Right atrium auricular region (tissue), 2 donors: ENCODE measurements around the gene NTRK1. TPM values are rescaled to one million over a fixed set of nuclear protein-coding genes. Genes with fewer than 3 reads are reported as not detected.

Source experiments
- DNase-seq: peaks from one replicate; pipeline ENCODE4 v3.0.0-alpha.2; 2019; ENCODE audit warnings: low spot score
- H3K27ac ChIP-seq, 2 donors: fragments of 200-600 bp; sonication (generic); 1 replicate in 1 of 2; 2 replicates in 1 of 2; pipeline ENCODE4 v1.5.1; 2016 to 2019
- H3K27me3 ChIP-seq, 2 donors: fragments of 200-600 bp; sonication (generic); one replicate each; pipeline versions ENCODE4 v1.5.1 to v1.6.0; 2017 to 2019
- H3K36me3 ChIP-seq: fragments of 200-600 bp; sonication (generic); one replicate; pipeline ENCODE4 v1.5.1; 2016
- H3K4me1 ChIP-seq, 2 donors: fragments of 200-600 bp; sonication (generic); one replicate each; pipeline versions ENCODE4 v1.5.1 to v1.6.0; 2017 to 2019
- H3K4me3 ChIP-seq, 2 donors: fragments of 200-600 bp; sonication (generic); 1 replicate in 1 of 2; 2 replicates in 1 of 2; pipeline ENCODE4 v1.5.1; 2017 to 2019; ENCODE audit warnings: mild to moderate bottlenecking in 1 of 2, moderate library complexity in 1 of 2
- H3K9me3 ChIP-seq, 2 donors: fragments of 200-600 bp; sonication (generic); one replicate each; pipeline ENCODE4 v1.5.1; 2019
- CTCF ChIP-seq, 2 donors: fragments of 200-600 bp; sonication (generic); IDR thresholded peaks; one replicate each; pipeline ENCODE4 v1.5.1; 2019; ENCODE audit warnings: antibody characterized with exemption in 2 of 2
- total RNA-seq, 2 donors: library from RNA; depleted of rRNA; stranded (reverse); fragments of >200 nt; gene quantifications; one replicate each; pipeline ENCODE4 v1.1.0, GENCODE V29; 2016

Gene NTRK1
- total RNA-seq, 2 donors from 2014 or later, result 0.43 to 1.7 TPM

DNA sequence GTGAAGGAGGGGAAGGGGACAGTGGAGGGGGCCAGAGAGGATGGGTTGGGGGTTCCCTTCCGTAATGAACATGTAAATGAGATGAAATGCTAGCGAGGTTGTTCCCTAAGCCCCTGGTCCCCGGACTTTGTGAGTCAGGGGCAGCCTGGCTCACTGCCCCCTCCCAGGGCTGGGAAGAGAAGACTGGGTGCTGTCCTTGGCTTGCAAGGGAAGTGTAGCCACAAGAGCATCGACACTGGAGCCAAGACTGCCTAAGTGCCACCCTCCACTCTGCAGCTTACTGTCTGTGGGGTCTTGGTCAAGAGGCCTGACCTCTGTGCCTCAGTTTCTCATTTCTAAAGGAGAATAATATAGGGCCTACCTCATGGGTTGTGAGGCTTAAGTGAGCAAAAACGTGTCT is 33.3 kb downstream of the NTRK1 start:
- DNase-seq, result no peak
- Histone ChIP-seq H3K27ac (peak overlapping the region; percentile 85 to 90), H3K4me3 (peak overlapping the region; percentile 51 to 59), H3K27me3 (no peaks in the 10 kb centered on the region), H3K9me3 (no peaks in the 10 kb centered on the region), H3K4me1 (peaks cover 0 to 63% of the 10 kb centered on the region in 2 donors), H3K36me3 (no peaks in the 10 kb centered on the region)
- TF ChIP-seq CTCF (IDR thresholded peaks at IDR 0.05), result no peak

DNA sequence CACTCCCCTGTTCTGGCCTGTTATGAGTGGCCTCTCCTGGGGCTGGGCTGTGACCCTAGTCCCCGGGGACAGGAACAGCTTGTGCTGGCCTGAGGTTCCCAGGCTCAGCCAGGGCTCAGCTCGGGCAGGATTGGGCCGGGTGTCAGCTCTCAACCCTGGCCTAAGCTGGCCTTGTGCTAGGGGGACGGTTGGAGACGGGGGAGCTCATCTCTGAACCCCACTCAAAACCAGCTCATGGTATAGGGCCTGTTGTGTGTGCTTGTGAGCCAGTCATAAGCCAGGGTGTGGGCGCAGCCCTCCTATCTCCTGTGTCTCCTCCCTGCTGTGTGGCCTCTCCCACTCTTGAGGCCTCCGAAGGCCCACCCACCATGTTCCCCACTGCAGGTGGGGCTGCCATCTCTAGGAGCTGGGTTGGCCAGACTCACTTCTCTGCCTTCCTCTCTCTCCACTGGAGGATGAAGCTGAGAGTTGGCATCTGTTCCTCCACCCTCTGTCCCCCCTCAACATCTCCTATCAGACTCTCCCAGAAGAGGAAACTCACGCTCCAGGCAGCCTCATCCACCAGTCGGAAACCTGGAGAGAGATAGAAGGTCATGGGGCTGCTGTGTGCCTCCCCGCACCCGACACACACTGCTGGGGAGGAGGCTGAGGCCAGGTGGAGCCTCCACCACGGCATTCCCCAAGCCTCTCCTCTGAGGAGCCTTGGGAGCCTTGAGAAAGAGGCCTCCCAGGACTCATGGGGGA is 34.2 kb downstream of the NTRK1 start:
- Histone ChIP-seq H3K27me3 (no peaks in the 10 kb centered on the region), H3K9me3 (no peaks in the 10 kb centered on the region), H3K27ac (peak overlapping the region; percentile 85 to 90), H3K4me3 (peak overlapping the region; percentile 51 to 59), H3K4me1 (peaks cover 0 to 72% of the 10 kb centered on the region in 2 donors), H3K36me3 (no peaks in the 10 kb centered on the region)
- TF ChIP-seq CTCF (IDR thresholded peaks at IDR 0.05), result no peak
- peak; percentile 66 for DNase-seq

DNA sequence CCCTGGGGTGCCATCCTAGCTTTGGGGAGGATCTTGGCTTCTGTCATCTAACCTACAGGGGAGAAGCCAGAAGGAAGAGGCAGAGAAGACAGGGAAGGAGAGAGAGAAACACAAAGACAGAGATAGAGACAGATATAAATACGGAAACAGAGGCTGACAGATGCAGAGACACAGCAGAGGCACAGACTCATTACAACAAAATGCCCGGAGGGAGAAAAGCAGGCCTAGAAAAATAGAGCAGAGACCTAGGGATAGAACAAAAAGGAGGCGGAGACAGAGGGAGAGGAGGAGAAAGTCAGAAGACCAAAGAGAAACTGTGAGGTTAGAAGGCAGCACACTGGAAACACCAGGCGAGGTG is 34.8 kb downstream of the NTRK1 start:
- no peaks in the 10 kb centered on the region for H3K9me3 ChIP-seq
- no peaks in the 10 kb centered on the region for H3K27me3 ChIP-seq
- peaks cover 0 to 77% of the 10 kb centered on the region in 2 donors for H3K4me1 ChIP-seq
- no peak for DNase-seq
- TF ChIP-seq CTCF (IDR thresholded peaks at IDR 0.05), result no peak
- H3K36me3 ChIP-seq, result no peaks in the 10 kb centered on the region
- peak overlapping the region; percentile 85 to 90 for H3K27ac ChIP-seq
- H3K4me3 ChIP-seq, result peak overlapping the region in 1 of 2 donors; percentile 59

DNA sequence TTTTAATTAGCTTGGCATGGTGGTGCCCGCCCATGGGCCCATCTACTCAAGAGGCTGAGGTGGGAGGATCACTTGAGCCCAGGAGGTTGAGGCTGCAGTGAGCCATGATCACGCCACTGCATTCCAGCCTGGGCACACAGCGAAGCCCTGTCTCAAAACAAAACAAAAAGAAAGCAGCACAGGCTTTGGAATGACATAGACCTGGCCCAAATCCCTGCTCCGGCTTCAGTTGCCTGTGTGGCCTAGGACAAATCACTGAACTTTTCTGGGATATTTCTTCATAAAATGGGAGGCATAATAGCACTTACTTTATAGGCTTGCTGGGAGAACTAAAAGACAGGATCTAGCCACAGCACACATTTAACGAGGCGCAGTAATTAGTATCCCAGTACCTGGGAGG is 35.3 kb downstream of the NTRK1 start:
- Histone ChIP-seq H3K9me3 (no peaks in the 10 kb centered on the region), H3K4me3 (peak overlapping the region in 1 of 2 donors; percentile 4), H3K4me1 (peaks cover 0 to 82% of the 10 kb centered on the region in 2 donors), H3K36me3 (no peaks in the 10 kb centered on the region), H3K27ac (peak overlapping the region; percentile 85 to 90), H3K27me3 (no peaks in the 10 kb centered on the region)
- TF ChIP-seq CTCF (IDR thresholded peaks at IDR 0.05), result no peak
- no peak for DNase-seq

GRCh38 chr1:156896490-156897033 is 35.9 kb downstream of the NTRK1 start:
- no peaks in the 10 kb centered on the region for H3K27me3 ChIP-seq

More at GRCh38 chr1:156896490-156897033, 35.9 kb downstream of the NTRK1 start:
- Histone ChIP-seq H3K9me3 (no peaks in the 10 kb centered on the region), H3K36me3 (no peaks in the 10 kb centered on the region), H3K4me1 (peaks cover 0 to 88% of the 10 kb centered on the region in 2 donors), H3K27ac (peak overlapping the region; percentile 85 to 90), H3K4me3 (peak overlapping the region in 1 of 2 donors; percentile 6)
- no peak for TF ChIP-seq CTCF (IDR thresholded peaks at IDR 0.05)
- DNase-seq, result no peak
